Upper lobe of left lung (tissue), 4 donors: ENCODE results near the gene ADAMTSL2.

Experiments used
- CTCF ChIP-seq, 6 experiments: fragments of 450-650 bp in 4 of 6; fragments of 200-600 bp in 2 of 6; sonication (generic) in 2 of 6; IDR thresholded peaks; one replicate each; pipeline ENCODE4 v1.5.1; 2016 to 2019; ENCODE audit warnings: antibody characterized with exemption in 6 of 6
- EP300 ChIP-seq, 4 donors: sonication (generic); formaldehyde crosslinking; IDR thresholded peaks; one replicate each; pipeline ENCODE4 v1.5.1; 2017; ENCODE audit warnings: antibody characterized with exemption in 4 of 4, control low read depth in 2 of 4
- POLR2A ChIP-seq, 4 donors: fragments of 450-650 bp; IDR thresholded peaks; one replicate each; pipeline ENCODE4 v1.5.1; 2016 to 2017; ENCODE audit warnings: antibody characterized with exemption in 4 of 4, mild to moderate bottlenecking in 2 of 4
- POLR2AphosphoS5 ChIP-seq, 2 donors: sonication (generic); formaldehyde crosslinking; IDR thresholded peaks; one replicate each; pipeline ENCODE4 v1.5.1; 2017; ENCODE audit warnings: antibody characterized with exemption in 2 of 2

- TF ChIP-seq EP300 (IDR thresholded peaks at IDR 0.05) (no peak), CTCF (IDR thresholded peaks at IDR 0.05) (no peak), POLR2A (IDR thresholded peaks at IDR 0.05) (no peak), POLR2AphosphoS5 (IDR thresholded peaks at IDR 0.05) (no peak)
These were observed 85.3 kb downstream of the ADAMTSL2 start for GRCh38 chr9:133619791-133620190.
